Globus pallidus (tissue), 1 donor: ENCODE data around the gene CMTM3.
"Not testable (repeated sequence)": the region's sequence is repeated elsewhere in the genome, so short reads cannot be mapped to it uniquely, and the experiment has no call there.

Experiments used
- DNase-seq: peaks from one replicate; pipeline ENCODE4 v3.0.0-alpha.2; 2015; ENCODE audit warnings: low spot score

Gene CMTM3

GRCh38 chr16:66604376-66605176, at the start of gene CMTM3:
Gene CMTM3 (plus strand): TSS chr16:66604704. CDS start chr16:66604806, 102 bp downstream.
- DNase-seq = no peak

GRCh38 chr16:66560107-66560506, 44.4 kb upstream of the CMTM3 start:
- DNase-seq = no peak

- DNase-seq = no peak
Measured at GRCh38 chr16:66561381-66562080, 43.0 kb upstream of the CMTM3 start.

DNA sequence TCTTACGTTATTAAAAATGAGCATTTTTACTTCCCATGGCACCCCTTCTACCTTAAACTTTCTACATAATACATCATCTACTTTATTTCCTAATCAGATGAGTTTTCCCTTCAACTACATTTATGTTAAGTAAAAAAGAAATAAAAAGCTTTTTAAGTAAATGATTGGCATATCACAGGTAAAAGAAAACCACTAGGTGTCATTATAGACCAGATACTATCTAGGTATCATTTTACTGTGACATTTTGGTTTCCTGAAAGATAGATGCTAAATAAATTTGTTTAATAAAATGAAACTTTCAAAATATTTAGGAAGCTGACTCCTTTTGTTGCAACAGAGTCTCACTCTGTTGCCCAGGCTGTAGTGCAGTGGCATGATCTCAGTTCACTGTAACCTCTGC, 42.1 kb upstream of the CMTM3 start:
- no peak for DNase-seq

DNA sequence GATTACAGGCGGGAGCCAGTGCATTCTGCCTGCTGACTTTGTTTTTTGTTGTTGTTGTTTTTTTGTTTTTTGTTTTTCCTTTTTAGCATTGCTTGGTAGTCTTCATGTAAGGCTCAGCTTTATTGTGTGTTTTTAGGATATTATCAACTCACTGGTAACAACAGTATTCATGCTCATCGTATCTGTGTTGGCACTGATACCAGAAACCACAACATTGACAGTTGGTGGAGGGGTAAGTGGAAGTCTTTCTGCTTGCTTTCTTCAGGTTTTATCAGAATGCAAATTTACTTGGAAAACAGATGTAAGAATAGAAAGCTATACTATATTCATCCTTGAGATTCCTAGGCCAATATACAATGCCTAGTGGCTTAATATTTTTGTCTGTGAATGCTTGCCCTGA, 41.5 kb upstream of the CMTM3 start:
- DNase-seq = no peak

GRCh38 chr16:66563574-66564334, 40.8 kb upstream of the CMTM3 start:
- no peak for DNase-seq

DNA sequence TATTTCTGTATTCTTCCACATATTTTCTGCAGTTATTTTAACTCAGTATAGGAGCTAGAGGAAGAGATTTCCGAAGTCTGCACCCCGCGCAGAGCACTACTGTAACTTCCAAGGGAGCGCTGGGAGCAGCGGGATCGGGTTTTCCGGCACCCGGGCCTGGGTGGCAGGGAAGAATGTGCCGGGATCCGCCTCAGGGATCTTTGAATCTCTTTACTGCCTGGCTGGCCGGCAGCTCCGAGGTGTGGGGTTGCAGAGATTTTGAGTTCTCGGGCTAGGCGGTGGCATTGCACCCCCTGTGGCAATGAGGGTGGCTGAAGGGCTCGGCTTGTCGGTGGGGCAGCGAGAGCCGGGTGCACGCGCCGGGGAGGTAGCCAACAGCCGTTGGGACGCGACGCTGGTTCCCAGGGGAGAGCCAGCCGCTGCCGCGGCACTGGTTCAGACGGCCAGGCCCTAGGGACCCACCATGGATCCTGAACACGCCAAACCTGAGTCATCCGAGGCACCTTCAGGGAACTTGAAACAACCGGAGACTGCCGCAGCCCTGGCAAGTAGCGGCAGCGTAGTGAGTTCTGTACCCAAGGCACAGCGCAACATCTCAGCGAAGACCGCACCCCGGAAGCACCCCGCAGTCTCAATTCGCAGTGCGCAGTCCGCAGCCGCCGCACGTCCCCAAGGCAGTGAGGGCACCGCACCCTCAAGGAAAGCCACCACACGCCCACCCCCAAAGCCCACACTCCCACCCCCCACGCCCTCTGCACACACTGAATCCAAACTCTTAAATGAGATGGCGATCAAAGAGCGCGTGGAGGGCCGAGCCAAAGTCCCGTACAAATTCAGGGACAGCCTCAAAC, 38.2 kb upstream of the CMTM3 start, which contains the start of gene CMTM1:
Gene CMTM1 (plus strand): TSS at position 389 of the 851 bp plus-strand sequence. CDS start 75 bp downstream, at position 464.
- no peak for DNase-seq

DNA sequence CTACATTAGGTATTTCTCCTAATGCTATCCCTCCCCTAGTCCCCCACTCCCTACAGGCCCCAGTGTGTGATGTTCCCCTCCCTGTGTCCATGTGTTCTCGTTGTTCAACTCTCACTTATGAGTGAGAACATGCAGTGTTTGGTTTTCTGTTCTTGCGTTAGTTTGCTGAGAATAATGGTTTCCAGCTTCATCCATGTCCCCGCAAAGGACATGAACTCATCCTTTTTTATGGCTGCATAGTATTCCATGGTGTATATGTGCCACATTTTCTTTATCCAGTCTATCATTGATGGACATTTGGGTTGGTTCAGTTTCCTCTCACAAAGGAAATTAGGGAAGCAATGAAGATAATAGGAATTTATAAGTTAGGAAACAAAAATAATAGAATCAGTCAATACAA, 37.2 kb upstream of the CMTM3 start:
- not testable (repeated sequence) for DNase-seq

- no peak for DNase-seq
Measured at GRCh38 chr16:66568355-66568754, 36.1 kb upstream of the CMTM3 start.

GRCh38 chr16:66569131-66569530, 35.4 kb upstream of the CMTM3 start:
- DNase-seq = no peak

DNA sequence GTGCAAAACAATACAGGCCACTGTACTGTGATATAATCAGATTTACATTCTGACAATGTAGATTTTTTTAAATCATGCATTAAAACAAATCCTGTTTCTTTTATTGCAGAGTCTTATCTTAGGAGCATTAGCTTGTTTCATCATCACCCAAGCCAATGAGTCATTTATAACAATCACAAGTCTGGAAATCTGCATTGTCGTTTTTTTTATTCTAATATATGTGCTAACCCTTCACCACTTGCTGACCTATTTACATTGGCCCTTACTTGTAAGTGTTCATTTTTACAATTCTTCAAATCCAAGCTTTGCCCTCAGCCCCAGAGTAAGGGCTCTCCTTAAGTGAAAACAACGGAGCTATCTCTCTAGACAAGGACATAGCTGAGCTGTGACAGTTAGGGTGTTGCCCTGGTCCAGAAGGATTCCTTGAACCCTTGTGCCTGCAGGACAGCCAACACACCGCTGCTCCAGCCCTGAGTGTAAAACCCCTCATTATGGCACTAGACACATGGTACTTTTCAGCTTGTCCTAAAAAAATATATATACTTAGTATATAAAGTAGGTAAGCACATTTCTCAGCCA, 34.6 kb upstream of the CMTM3 start:
- no peak for DNase-seq

DNA sequence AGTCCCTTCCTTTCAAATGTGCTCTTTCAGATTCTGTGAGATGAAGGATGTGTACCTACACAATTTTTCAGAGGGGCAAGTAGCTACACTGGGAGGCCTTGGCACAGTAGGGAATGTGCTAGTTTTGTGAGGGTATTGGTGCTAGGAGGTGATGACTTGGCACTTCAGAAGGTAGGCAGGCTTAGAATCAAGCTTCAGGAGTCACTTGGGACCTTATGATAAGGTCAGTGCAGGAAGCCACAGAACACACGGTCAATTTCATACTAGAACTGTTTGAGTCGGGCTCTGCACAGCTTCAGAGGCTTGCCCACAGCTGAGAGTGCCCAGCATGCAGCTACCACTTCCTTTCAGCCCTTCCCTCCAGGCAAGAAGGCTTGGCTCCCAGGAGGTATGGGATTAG, 32.1 kb upstream of the CMTM3 start:
- DNase-seq = no peak

- no peak for DNase-seq
Measured at GRCh38 chr16:66574081-66574480, 30.4 kb upstream of the CMTM3 start.

GRCh38 chr16:66574531-66574930, 30.0 kb upstream of the CMTM3 start:
- DNase-seq = no peak

DNA sequence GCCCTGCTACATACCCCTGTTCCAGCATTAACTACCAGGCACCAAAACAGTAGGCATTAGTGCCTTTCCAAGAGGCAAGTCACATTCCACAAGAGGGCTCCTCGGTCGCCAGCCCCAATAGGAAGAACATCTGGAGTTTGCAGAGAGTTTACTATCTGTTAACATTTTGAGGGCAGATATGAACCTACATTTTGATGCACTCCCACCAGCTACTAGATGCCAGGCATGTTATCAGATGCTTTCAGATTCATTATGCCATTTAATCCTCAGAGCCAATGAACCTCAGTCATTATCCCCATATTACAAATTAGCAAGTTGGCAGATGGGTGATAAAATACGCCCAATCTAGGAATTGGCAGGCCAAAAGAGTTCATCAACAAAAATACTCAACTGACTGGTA, 29.4 kb upstream of the CMTM3 start:
- DNase-seq = no peak

DNA sequence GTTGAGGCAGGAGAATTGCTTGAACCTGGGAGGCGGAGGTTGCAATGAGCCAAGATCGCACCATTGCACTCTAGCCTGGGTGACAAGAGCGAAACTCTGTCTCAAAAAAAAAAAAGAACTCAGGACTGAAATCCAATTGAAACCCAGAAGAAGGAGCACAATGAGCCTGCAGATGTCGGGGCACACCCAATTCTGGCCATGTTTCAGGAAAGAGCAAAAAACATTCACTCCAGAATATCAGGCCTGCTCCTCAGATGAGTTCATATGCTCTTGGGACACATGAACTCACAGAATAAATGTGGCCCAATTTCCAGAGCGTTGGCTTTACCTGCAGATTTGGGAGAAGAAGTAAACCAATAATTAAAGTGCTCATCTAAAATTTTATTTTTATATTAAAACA, 28.2 kb upstream of the CMTM3 start:
- DNase-seq = no peak

DNA sequence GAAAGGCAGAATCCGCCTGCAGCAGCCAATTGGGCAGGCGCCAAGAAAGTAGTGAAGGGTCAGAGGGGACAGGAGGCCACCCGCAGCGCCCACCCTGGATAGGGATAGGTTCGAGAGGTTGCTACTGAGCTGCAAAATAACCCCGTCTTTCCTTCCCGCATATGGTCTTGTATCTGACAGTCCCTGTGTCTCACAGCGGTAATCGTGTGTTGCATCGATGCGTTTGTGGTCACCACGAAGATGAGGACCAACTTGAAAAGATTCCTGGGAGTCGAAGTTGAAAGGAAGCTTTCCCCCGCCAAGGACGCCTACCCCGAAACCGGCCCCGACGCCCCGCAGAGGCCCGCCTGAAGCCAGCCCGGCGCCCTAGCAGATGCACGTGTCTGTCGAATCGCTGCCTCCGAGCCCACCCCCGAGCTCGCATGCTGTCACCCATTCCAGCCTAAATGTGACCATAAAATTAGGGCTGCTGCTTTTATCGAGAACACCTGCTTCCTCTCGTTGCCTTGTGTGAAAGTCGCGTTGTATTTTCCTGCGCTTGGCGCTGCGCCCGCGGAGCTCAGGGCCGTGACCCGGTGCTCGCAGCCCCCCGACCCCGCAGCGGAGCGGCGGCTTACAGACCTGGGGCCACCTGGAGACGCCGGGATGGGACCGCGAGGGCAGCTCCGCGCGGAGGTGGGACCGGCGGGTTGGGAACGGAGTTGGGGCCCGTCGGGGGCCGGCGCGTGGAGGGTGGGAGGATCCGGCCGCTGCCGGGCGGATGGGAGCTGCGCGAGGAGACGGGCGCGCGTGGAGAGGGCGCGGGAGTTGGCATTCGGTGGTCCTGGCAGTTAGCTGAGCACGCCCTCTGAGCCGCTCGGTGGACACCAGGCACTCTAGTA, 25.6 kb upstream of the CMTM3 start, which contains the start of gene CMTM2:
Gene CMTM2 (plus strand): TSS at position 813 of the 881 bp plus-strand sequence. CDS start 145 bp downstream, outside the sequence.
- no peak for DNase-seq

GRCh38 chr16:66580605-66581209, 23.8 kb upstream of the CMTM3 start:
- DNase-seq = no peak

DNA sequence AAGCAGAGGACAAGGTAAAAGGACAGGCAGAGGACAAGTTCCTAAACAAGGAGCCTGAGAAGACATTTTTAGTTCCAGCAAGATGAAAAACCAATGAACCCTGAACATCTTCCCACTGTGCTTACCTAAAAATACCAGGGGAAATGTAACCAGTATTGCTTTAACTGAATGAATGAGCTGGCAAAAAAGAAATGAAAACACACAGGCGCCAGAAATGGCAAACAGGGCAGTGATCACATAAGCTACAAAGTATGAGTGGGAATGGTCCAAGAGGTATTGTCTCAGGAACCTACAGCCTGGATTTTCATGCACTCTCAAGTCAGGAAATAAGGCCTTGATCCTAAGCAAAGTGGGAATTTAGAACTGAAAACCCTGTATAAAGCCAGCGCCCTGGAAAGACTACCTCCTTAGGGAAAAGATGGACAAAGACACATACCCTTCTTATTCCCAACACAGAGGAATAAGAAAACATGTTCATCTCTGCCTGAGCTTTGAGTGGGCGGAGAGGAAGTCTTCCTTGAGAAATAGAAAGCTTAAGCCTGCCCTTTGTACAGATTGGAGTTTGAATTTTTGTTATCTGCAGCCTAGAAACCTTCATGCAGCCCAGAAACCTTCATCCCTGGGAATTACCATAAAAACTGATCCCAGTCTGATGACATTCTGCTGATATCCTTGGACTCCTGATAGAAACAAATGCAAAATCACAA, 23.1 kb upstream of the CMTM3 start:
- no peak for DNase-seq
